GM18511 (cell line): ENCODE data around the gene ZNF319.

Source experiments
- ATAC-seq: cut with Tn5 transposase; IDR thresholded peaks from one replicate; pipeline ENCODE4 v1.9.1; 2021; ENCODE audit warnings: mild to moderate bottlenecking, moderate library complexity; ENCODE audit not compliant: unreplicated experiment

Gene ZNF319

DNA sequence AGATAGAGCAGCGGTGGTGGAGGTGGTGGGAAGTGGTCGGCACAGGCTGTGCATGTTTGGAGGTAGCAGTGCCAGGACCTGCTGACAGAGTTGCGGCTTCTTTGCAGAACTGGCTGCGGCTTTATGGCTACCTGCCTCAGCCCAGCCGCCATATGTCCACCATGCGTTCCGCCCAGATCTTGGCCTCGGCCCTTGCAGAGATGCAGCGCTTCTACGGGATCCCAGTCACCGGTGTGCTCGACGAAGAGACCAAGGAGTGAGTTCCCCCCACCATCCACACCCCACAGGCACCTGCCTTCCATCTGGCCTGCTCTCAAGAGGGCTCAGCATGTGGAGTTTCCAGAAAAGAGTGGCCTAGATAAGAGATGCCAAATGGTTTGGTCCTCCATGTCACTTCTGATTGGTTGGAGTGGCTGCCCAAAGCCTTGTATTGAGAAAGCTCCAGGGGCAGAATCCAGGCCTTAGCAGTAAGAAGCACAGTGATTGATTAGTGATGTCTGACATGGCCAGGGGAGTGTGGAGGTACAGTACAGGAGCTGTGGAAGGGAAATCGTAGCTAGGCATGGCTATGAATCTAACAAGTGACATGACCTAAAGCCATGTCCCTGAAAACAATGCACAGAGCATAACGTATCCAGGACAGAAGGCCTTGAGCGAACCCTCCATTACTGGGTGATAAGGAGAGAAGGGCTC lies 37.0 kb upstream of the ZNF319 start:
- ATAC-seq, result no peak

DNA sequence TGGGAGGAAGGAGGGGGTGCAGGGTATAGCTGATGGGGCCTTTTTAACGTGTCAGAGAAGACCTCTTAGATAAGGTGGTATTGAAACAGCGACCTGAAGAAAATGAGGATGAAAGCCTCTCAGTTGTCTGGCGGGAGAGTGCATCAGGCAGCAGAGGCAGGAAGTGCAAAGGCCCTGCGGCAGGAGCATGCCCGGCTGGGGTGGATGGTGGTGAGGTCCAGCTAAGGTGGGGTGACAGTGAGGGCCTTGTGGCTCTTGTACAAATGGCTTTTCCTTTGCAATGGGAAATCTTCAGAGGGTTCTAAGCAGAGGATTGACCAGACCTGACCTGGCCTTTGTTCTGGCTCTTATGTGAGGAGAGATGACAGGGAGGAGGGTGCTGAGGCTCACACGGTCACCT lies 36.5 kb upstream of the ZNF319 start:
- no peak for ATAC-seq

DNA sequence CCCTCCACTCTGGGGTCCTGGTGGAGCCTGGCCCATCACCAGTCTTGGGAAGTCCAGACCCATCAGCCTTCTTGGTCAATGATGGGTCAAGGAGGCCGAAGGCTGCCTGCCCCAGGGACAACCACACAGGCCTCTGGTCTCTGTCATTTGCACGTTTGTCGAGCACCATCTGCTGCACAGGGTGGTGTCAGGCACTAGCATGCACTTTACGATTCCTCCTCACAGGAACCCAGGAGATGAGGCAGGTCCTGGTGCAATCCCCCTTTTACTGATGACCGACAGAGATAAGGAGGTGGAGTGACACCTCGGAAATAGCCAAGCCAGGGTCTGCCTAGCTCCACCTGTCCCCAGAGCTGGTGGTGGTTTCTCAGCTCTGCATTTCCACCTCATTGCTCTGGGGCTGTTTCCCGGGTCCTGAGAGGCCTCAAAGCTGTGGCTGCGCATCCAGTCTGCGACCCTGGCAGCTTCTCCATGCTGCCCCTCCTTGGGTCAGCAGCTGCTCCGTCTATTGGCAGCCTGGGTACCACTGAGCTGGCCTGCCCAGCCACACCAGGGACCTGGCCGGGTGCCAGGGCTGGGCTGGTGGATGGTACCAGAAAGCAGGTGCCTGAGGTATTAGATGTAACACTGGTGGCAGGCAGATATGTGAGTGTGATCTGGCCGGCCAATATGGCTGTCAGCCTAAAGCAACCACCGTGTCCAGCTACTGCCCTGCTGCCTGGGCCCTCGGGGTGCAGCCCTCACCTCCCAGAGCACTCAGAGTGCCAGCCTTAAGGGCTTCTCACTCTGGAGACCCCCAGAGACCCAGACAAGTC lies 35.1 kb upstream of the ZNF319 start:
- ATAC-seq, result no peak

DNA sequence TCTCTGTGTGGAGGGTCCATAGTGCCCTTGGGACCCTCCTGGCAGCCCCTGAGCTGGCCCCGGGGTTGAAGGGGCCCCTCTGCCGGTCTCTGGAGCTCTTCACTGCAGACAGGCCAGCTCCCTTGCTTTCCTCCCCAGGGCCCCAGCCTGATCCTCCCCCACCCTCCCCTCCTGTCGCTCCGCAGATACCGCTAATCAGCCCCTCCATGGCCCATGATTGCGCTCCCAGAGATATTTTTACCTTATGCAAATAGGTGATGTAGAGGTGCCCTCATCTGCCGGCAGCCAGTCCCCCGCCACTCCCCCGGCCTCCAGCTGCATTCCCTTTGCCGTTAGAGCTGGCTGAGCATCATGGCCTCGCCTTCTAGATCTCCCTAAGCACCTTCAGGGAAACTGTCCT lies 34.3 kb upstream of the ZNF319 start:
- ATAC-seq, result no peak

DNA sequence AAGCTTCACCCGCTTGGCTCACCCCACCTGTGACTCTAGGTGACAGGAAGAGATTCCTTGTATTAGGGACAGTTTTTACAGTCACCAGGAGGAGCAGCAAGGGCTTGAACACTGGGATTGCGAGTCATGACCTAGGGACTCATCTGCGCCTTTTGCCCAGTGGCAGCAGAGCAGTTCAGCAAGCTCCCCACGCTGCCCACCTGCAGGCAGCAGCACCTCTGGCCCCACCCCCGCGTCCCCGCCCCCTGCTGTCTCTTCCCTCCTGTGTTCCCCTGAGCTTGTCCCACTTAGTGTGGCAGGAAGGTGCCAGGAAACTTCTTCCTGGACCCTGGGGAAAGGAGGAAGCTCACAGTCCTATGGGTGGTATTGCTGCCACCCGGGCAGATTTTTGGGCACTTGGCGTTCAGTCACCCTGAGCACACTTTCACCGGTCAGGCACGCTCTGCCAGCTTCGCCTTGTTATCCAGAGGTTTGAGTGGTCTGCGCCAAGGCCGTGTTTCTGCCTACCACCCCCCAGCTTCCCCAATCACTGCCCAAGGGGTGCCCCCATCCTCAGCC lies 33.7 kb upstream of the ZNF319 start:
- no peak for ATAC-seq

DNA sequence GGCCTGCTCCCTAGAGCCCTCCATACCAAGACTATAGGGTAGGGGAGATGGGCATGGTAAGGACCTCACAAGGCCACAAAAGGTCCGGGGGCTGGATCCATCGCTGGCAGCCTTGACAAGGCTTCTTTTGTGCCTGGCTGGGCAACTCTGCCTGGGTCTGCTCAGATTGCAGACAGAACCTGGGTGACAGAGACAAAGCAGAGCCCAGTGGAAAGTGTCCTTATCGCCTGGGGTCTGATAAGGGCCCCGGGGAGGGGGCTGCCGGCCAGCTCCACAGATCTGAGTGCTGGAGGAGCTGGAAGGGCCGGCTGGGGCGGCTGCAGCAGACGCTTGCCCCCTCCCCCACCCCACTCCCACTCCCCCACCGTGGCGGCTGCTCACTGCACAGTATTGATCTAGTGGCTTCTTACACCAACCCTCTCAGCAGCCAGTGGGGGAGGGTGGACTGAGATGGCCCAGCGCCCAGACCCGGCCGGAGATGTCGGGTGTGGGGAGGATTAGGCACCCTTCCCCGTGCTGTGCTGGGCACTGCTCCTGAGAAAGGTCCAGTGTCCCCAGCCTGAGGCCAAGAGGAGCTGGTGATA lies 32.3 kb upstream of the ZNF319 start:
- no peak for ATAC-seq

DNA sequence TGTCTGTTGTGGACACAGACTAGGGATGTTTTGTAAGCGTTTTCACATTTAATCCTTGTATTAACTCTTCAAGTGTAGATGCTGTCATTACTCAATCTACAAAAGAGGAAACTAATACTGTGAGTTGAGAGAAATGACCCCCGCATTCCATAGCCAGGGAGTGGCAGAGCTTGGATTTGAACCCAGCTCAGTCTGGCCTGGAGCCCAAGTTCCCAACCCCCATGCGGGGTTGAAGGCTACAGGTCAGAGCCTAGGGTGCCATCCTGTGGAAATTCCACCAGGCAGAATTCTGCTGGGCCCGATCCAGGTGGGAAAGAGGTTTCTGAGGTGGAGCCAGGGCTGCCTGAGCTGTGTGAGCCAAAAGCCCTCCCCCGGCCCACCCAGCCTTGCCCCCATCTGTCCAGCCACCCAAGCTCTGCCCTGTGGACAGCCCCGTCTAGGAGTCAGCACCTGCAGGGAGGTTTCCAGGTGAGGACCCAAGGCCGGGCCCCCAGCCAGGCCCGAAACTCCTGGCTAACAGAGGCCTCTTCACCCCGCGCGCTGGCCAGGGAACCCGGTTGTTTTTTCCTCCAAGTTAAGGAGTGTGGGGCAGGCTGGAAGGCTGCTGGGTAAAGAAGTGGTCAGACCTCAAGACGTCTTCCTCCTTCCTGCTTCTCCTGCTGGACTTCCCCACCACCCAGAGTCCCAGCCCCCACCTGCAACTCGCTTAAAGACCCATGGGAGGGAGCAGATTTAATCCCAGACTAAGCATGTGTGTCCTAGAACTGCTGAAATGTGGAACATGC lies 30.7 kb upstream of the ZNF319 start:
- ATAC-seq, result no peak

DNA sequence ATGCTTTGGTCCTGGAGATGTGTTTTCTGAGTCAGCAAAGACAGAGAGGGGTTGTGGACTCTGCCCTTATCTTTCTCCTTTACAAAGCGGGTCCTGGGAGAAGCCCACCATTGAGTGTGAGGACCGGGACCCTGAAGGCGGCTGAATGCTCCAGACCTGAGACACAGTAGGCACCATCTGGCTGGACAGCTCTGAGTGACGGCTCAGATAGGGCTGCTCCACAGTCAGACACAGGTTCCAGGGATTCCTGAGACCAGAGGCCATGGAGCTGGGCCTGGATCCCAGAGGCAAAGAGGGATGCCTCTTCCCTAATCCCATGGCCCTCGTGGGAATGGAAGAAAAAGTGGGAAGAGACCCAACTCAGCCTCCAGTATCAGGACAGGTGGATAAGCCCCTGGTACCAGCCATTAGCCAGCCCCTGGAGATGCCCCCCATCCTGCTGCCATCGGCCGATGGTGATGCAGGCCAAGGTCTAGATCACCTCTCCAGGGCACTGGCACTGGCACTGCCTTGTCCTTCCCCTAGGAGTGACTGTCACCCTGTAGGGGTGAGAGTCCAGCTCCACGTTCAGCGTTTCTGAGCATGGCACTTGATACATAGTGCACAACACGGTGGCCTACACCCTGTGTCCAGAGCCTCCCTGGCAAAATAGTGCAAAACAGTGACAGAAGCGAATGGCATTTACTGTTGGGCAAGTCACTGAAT lies 29.8 kb upstream of the ZNF319 start:
- no peak for ATAC-seq

DNA sequence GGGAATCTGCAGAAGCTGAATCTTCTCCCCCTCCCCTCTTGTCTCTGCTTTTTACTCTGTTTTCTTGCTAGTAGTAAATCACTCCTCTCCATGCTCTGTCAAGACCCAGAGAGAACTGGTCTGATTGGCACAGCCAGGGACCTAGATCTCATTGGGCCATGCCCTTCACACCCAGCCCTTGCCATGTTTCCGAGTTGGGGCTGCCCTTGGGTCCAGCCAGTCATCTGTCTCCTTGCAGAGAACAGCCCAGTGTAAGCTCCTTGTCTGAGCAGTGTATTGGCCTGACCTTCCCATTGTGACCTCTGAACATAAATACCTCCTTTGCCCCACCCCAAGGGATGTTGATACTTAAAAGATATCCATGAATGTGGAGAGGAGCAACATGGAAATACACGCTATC lies 28.9 kb upstream of the ZNF319 start:
- ATAC-seq, result no peak

DNA sequence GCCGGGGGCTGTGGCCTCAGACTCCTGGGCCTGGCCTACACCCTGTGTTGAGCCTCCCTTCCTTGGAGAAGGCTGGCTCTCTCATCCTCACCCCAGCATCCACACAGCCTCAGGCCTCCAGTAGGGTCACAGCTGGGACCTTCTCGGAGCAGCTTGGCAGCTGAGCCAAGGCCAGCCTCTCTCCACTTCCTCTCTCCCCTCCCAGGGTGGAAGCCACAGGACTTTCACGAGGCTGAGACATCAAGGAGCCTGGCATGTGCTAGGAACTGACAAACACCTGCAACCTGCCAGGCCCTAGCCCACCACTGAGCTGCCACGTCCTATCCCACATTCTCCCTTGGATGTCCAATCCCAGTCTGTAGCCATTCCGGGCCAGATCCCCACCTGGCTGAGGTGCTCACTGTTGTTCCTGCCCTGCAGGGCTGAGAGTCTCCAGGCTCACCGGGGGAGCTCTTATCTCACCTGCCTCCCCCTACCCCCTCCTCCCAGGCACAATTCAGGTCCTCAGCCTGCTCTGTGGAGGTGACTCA lies 28.1 kb upstream of the ZNF319 start:
- no peak for ATAC-seq

DNA sequence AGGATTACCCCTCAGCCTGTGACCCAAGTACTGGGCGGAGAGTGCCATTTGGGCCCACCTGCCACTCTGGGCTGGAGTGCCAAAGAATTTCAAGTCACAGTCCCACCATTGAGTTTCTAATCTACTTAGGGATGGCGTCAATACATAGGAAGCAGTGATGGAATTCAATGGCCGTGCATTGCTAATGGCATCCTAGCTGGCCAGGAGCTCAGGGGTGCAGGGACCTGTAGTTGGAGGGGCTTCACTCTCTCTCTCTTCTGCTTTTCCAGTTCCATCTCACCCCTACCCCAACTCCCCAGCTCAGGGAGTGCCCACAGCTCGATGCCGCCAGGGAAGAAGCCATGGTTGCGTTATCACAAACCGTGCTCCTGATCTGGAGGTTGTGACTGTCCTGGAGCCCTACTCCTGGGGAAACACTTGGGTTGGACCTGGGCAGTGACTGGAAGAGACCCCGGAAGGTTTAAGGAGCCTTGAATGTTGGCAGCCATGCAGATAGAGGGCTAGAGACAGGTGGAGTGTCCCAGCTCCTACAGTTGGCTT lies 27.5 kb upstream of the ZNF319 start:
- no peak for ATAC-seq

DNA sequence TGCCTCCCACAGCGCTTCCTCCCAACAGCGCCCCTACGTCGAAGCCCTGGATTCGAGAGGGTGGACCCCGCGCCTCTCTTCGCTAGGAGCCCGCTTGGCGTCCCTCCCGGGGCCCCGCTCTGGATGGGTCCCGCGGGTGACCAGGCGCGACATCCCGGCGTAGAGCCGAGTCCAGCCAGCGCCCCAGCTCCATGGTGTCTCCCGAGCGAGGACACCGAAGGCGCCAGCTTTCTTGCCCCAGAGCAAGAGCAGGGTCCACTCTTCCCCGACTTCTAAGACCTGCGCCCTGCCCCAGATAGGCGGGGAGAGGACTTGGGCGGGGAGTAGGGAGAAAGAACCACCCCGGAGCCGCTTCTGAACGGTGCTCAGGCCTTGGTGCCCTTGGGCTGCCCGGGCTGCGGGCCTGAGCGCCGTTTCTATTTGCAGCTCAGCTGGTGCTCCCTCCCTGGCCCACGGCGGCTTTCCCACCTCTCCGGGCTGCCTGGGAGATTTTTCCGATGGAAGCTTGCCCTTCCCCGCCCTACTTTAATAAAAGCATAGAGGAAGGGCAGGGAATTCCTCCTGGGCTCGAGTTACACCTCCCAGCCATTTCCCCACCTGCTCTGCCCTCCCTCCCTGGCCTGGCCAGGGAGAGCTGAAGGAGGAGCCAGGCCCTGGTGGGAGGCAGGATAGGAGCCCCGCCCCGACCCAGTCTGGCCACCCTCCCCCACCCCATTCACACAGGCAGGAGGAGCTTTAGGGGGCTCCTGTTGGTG lies 26.9 kb upstream of the ZNF319 start:
- ATAC-seq, result no peak

DNA sequence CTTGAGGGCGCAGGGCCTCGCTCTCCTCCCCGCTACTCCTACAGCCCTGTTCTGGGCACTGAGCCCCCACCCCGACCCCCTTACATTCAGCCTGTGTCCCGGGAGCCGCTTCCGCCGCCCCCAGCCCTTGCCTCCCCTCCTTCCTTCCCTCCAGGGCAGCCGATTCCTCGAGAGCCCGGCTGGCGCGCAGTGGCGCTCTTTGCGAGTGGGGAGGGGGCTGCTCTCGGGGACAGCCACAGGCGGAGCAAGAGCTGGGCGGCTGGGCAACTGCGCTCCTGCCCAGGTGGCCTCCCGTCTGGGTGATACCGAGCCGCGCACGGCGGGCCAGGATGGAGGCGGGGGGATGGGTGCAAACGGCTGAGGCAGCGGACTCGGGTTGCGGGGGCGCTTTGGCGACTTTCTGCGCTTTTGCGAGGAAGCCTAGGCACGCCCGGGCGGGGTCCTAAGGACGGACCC lies 26.3 kb upstream of the ZNF319 start:
- no peak for ATAC-seq

DNA sequence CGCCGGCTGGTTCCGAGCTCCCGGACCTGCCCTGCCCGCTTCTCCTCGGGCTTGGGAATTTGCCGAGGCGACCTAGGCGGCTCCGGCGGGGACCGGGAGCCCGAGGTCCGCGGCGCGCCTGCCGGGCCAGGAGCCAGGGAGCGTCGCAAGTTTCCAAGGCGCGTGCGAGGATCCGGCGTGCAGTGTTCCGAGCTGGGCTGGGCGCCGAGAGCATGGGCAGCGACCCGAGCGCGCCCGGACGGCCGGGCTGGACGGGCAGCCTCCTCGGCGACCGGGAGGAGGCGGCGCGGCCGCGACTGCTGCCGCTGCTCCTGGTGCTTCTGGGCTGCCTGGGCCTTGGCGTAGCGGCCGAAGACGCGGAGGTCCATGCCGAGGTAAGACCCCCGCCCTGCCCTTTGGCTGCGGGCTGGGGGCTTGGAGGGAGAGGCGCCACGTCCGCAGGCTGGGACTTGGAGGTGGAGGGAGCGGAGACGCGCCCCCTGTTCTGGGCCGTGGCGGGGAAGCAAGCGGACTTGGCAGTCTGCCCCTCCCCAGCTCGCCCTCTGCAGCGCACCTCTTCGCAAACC lies 25.8 kb upstream of the ZNF319 start:
- ATAC-seq, result no peak

DNA sequence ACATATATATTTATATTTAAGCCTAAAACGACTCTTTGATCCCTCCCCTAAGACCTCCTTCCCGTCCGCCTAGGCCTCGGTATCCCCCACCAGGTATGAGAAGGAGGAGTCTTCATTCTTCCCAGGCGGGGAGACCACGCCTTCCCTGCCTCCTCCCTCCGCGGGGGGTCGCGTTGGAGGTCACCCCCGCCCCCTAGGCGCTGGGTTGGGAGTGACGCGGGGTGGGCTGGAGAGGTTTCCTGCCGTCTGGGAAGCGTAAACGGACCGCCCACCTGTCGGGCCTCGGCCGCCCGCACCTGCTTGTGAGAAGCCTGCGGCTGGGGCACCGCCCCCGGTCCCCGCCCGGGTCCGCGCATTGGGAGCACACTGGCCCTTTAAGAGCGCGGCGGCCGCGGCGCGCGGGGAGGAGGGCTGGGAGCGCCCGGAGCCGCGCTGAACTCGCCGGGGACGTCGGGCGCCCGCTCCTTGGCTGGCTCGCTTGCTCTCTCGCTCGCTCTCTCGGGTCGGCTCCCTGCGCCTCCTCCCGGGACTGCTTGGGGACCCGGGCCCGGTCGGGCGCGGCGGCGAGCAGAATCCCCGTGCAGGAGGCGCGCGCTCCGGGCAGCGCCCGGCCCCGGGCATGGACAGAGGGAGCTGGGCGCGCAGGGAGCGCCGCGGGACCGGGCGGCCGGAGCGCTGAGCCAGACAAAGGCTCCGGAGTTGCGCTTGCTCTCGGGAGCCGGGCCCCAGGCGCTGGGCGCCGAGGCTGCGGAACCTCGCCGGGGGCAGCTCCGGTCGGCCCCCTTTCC lies 25.1 kb upstream of the ZNF319 start, which contains the start of gene MMP15:
TSS of gene MMP15 (plus strand) at position 404 of the 788 bp plus-strand sequence. CDS start 597 bp downstream, outside the sequence.
- ATAC-seq, result peak; percentile 63

DNA sequence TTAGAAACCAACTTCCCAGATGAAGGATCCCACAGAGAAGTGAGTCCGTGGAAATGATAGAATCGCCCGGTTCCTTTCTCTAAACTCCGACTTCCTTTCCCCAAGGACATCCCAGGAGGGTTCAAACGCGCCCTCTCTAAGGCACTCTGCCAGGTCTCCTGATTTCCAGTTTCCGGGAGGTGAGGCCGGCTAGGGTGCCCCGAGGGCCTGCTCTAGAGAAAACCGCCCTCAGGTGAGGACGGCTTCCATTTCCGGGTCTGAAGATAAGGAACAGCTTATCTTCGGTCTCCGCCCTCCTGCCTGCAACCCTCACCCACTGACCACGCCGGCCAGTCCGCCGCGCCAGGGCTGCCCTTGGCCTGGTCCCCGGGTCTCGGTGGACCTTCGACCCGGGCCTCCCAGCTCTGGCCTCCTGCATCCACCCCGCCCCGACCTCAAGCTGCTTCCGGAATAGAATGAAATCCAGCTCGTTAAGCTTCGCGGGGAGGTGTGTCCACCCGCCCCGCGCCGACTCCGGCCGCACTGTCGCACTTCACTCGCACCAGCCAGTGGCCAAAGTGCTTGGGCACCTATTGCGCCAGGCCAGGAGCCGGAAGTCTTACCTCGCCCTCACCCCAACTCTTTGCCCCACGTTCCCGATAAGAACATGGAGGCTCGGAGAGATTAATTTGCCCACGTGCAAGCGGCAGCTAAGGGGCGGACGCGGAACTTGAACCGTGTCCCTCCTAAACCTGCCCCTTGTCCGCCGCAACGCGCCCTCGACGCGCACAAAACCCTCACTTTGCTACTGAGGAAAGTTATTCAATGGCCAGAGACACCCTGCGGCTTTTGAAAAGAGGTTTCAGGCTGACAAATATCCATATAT lies 24.2 kb upstream of the ZNF319 start:
- ATAC-seq, result no peak
